ENCODE results near the gene APOLD1. TPM values are rescaled to one million over a fixed set of nuclear protein-coding genes. Genes with fewer than 3 reads are reported as not detected.

APOLD1 gene
- total and polyA plus RNA-seq, 2 of the 4 experiments (the other 2 are of a cell fraction) = 2.3 to 4.5 TPM

- no peak overlapping the region for H3K4me3 ChIP-seq (ENCODE audit: insufficient read depth, low read depth, low read length)
- no peak overlapping the region for H2BK120ac ChIP-seq (ENCODE audit: low read depth, low read length)
- H3K4me2 ChIP-seq (ENCODE audit: low read depth, low read length) = no peak overlapping the region
- BruUV-seq (replicated peaks) = no TSS peak
- no peaks in the 10 kb centered on the region for H3K9me3 ChIP-seq (ENCODE audit: control insufficient read depth, insufficient read depth, low read length)
- in situ Hi-C loops (cut with MboI; ENCODE audit: low sequenced_read_pairs) (no loop called here), intact Hi-C loops (cut with micrococcal nuclease) (no loop called here), dilution Hi-C loops (cut with HindIII; ENCODE audit: low sequenced_read_pairs, unreplicated experiment) (no loop called here)
- no peak overlapping the region for H3K14ac ChIP-seq (replicated peaks; ENCODE audit: low read depth, low read length)
- no peak overlapping the region for H3K27ac ChIP-seq (ENCODE audit: insufficient read depth, low read length)
- no peak overlapping the region for H2BK20ac ChIP-seq (ENCODE audit: low read depth, low read length)
- H3K27me3 ChIP-seq (ENCODE audit: control insufficient read depth, insufficient read depth, low read length) = no peaks in the 10 kb centered on the region
- H2BK15ac ChIP-seq (ENCODE audit: low read depth, low read length) = no peak overlapping the region
- CTCF ChIA-PET = no interaction called here
- H3K4ac ChIP-seq (ENCODE audit: low read depth, low read length) = no peak overlapping the region
- no peak overlapping the region for H2AK5ac ChIP-seq (ENCODE audit: low read depth, low read length)
- peak; percentile 68 for TF ChIP-seq CEBPB (IDR thresholded peaks at IDR 0.05; ENCODE audit: low read depth, low read length)
- TF ChIP-seq CHD1 (IDR thresholded peaks at IDR 0.05; ENCODE audit: low read depth, low read length) = no peak
- no peak overlapping the region for H4K8ac ChIP-seq (ENCODE audit: low read depth in 2 of 2, low read length in 2 of 2)
- peaks cover 9% of the 10 kb centered on the region for H3K4me1 ChIP-seq (ENCODE audit: control insufficient read depth, insufficient read depth, low read length)
- H3K9ac ChIP-seq (ENCODE audit: low read depth, low read length) = no peak overlapping the region
- no peak overlapping the region for H3K56ac ChIP-seq (ENCODE audit: extremely low read depth, insufficient read depth, low read length)
- ATAC-seq (ENCODE audit: low read depth) = no peak
- no peaks in the 10 kb centered on the region for H3K36me3 ChIP-seq (ENCODE audit: control insufficient read depth, insufficient read depth, low read length)
- peaks cover 0 to 8% of the 10 kb centered on the region in 2 experiments; a peak in 3 of 4 replicates for H3K79me1 ChIP-seq (ENCODE audit: low read depth in 1 of 2, low read length in 2 of 2)
- no peak overlapping the region for H4K91ac ChIP-seq (ENCODE audit: insufficient read depth, low read depth, low read length)
- POLR2A ChIA-PET (ENCODE audit: unreplicated experiment) = no interaction called here
- H2AFZ ChIP-seq (replicated peaks; ENCODE audit: low read length, poor library complexity) = no peak overlapping the region
- 83% methylated on average over 2 of the region's 5 CpGs; no CpG with 5 or more reads in 1 of the 2 experiments for WGBS, 2 experiments (ENCODE audit: extremely low coverage in 2 of 2, insufficient read length in 1 of 2)
- H3K9me1 ChIP-seq (ENCODE audit: insufficient read depth, low read length) = peaks cover 6% of the 10 kb centered on the region; the same call in 1 of the 2 replicates
- H4K20me1 ChIP-seq (ENCODE audit: insufficient read depth, low read length) = no peaks in the 10 kb centered on the region
- no peak overlapping the region for H3K18ac ChIP-seq (ENCODE audit: low read depth, low read length)
- H2BK5ac ChIP-seq (ENCODE audit: low read depth, low read length, poor library complexity, severe bottlenecking) = no peak overlapping the region
- H2AK9ac ChIP-seq (replicated peaks; ENCODE audit: low read depth, low read length, poor library complexity) = no peak overlapping the region
- no peak overlapping the region for H4K5ac ChIP-seq (ENCODE audit: low read depth, low read length)
- H3K23ac ChIP-seq (ENCODE audit: low read depth, low read length) = no peak overlapping the region
- peak; percentile 23 for DNase-seq
These were observed 9.2 kb upstream of the APOLD1 start for GRCh38 chr12:12776261-12776660.

All from IMR-90 (cell line).